ENCODE results near the gene SLC25A10. TPM values are rescaled to one million over a fixed set of nuclear protein-coding genes. Genes with fewer than 3 reads are reported as not detected.

SLC25A10 gene
- total RNA-seq, 4 donors from 2014 or later: 3.4 to 9.3 (median 6.7) TPM

DNA sequence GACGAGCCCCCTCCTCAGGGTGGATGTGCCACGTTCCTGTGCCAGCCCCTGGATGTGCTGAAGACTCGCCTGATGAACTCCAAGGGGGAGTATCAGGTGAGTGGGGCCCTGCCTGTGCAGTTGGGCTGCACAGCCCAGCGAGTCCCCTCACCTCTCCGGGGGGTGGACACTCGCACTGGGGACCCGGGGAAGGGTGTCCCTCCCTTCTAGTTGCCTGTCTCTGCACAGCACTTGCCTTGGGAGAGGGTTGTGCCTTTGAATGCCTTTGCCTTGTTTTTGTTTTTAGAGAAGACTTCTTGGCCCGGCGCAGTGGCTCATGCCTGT, 5.6 kb downstream of the SLC25A10 start:
- Histone ChIP-seq H3K9me3 (no peaks in the 10 kb centered on the region), H3K27me3 (no peaks in the 10 kb centered on the region), H3K4me1 (peaks cover 15 to 16% of the 10 kb centered on the region in 2 donors), H3K36me3 (no peaks in the 10 kb centered on the region), H3K27ac (no peak overlapping the region), H3K4me3 (no peak overlapping the region)
- no peak for DNase-seq
- in situ Hi-C loops (cut with MboI; ENCODE audit: low sequenced_read_pairs in 4 of 4): no loop called here
- intact Hi-C loops (cut with DNase I; ENCODE audit: low total_unique reads): no loop called here
- ATAC-seq: no peak
- TF ChIP-seq, protein P1, sequence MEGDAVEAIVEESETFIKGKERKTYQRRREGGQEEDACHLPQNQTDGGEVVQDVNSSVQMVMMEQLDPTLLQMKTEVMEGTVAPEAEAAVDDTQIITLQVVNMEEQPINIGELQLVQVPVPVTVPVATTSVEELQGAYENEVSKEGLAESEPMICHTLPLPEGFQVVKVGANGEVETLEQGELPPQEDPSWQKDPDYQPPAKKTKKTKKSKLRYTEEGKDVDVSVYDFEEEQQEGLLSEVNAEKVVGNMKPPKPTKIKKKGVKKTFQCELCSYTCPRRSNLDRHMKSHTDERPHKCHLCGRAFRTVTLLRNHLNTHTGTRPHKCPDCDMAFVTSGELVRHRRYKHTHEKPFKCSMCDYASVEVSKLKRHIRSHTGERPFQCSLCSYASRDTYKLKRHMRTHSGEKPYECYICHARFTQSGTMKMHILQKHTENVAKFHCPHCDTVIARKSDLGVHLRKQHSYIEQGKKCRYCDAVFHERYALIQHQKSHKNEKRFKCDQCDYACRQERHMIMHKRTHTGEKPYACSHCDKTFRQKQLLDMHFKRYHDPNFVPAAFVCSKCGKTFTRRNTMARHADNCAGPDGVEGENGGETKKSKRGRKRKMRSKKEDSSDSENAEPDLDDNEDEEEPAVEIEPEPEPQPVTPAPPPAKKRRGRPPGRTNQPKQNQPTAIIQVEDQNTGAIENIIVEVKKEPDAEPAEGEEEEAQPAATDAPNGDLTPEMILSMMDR (IDR thresholded peaks at IDR 0.05 in 4 of 5, conservative IDR thresholded peaks at IDR 0.05 in 1 of 5): no peak
- TF ChIP-seq POLR2A (IDR thresholded peaks at IDR 0.05): no peak

DNA sequence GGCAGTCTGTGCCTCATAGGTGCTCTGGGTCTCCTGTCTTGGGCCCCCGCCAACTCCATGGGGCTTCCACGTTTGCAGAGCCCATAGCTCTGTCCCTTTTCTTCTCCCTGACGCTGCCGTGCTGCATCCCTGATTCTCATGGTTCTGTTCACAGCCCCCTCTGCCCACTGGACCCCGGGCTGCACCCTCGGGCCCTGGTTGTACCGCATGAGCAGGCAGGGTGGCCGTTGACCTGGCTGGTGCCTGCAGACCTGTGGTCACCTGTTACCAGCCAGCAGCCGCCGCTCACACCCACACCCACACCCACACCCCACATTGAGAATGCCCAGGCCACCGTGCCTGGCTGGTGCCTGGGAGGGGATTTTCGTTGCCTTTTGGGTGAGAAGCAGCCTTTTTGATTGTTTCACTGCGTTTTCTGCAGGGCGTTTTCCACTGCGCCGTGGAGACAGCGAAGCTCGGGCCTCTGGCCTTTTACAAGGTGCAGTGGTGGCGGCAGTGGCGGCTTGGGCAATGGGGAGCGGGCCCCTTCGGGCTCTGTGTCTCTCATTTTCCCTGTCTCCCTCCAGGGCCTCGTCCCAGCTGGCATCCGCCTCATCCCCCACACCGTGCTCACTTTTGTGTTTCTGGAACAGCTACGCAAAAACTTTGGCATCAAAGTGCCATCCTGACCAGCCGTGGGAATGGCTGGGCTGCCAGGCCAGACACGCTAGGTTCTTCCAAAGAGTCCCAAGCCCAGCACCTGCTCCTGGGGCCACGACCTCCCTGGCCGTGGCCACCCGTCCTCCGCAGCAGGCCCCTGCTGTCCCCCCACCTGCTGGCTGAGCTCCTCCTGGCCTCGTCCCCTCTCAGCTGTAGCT, 7.6 kb downstream of the SLC25A10 start:
- H3K4me1 ChIP-seq: peaks cover 5 to 18% of the 10 kb centered on the region in 2 donors
- no peaks in the 10 kb centered on the region for H3K9me3 ChIP-seq
- no peaks in the 10 kb centered on the region for H3K27me3 ChIP-seq
- intact Hi-C loops (cut with DNase I; ENCODE audit: low total_unique reads): no loop called here
- DNase-seq (no peak), ATAC-seq (no peak)
- H3K4me3 ChIP-seq: no peak overlapping the region
- H3K27ac ChIP-seq: no peak overlapping the region
- H3K36me3 ChIP-seq: no peaks in the 10 kb centered on the region
- TF ChIP-seq POLR2A (IDR thresholded peaks at IDR 0.05): no peak
- in situ Hi-C loops (cut with MboI; ENCODE audit: low sequenced_read_pairs in 4 of 4): no loop called here

DNA sequence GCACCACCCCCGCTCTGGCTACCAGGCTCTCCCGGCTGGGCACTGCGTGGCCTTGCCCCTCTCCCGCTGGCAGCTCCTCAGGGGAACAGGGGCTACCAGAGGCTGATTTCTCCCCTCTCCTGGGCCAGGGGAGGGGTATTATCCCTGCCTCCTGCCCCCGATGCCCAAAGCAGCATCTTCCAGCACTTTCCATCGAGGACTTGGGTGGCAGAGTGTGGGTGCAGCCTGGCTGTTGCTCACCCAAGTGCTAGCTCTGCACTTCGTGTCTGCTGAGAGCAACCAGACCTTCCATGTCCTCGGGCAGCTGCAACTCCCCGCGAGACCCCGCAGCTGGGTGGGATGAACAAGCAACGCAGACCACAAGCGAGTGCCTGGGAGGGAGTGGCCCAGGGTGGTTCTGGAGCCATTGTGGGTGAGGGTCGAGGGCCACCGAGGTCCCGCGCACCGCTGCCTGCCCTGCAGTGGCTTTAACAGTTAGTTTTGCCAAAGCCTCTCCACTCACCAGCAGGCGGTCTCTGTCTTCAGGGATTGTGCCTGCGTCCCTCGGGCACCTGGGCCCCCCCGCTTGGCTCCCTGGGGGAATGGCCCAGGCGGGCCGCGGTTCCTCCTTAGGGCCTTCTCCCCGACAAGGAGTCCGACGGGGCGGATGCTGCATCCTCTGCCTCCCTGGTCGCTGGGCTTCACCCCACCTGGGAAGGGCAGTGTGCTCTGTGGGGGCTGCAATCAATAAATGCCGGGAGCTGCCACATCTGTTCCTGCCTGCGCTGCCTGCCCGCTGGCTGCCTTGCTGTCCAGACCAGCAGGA, 8.4 kb downstream of the SLC25A10 start:
- TF ChIP-seq POLR2A (IDR thresholded peaks at IDR 0.05): no peak
- TF ChIP-seq, protein P1 (IDR thresholded peaks at IDR 0.05 in 4 of 5, conservative IDR thresholded peaks at IDR 0.05 in 1 of 5): no peak
- H3K36me3 ChIP-seq: no peaks in the 10 kb centered on the region
- H3K4me3 ChIP-seq: no peak overlapping the region
- ATAC-seq (no peak), DNase-seq (no peak)
- peaks cover 5 to 18% of the 10 kb centered on the region in 2 donors for H3K4me1 ChIP-seq
- intact Hi-C loops (cut with DNase I; ENCODE audit: low total_unique reads): no loop called here
- in situ Hi-C loops (cut with MboI; ENCODE audit: low sequenced_read_pairs in 4 of 4): no loop called here
- H3K27me3 ChIP-seq: no peaks in the 10 kb centered on the region
- no peaks in the 10 kb centered on the region for H3K9me3 ChIP-seq
- no peak overlapping the region for H3K27ac ChIP-seq

DNA sequence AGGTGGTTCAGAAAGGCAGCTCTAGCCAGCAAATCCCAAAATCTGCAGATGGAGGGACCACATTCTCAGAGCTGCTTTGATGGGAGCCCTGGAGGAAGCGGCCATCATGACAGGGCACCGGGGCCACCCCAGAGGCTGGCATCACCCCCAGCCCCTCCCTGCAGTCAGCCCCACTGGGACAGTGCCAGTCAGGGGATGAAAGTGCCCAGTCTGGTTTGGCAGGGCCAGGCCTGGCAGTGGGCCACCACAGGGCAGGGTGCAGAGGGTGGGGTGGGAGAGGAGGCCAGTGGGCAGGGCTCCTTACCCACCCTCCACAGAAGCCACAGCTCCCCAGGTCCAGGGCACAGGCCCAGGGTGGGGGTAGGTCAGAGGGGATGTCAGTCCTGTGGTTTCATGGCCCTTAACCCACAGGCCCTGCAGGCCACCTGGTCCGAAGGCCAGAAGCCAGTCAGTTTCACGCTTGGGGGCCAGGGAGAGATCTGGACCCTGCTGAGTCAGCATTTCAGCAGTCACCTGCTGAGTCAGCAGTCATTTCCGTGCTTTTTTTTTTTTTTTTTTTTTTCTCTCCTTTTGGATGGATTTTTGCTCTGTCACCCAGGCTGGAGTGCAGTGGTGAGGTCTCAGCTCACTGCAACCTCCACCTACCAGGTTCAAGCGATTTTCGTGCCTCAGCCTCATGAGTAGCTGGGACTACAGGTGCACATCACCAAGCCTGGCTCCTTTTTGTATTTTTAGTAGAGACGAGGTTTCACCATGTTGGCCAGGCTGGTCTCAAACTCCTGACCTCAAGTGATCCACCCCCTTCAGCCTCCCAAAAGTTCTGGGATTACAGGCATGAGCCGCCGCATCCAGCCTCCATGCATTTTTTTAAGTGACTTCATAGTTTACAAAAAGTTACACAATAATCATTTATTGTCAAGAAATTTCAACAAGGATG, 10.4 kb downstream of the SLC25A10 start:
- H3K4me3 ChIP-seq: no peak overlapping the region
- H3K27ac ChIP-seq: no peak overlapping the region
- H3K9me3 ChIP-seq: no peaks in the 10 kb centered on the region
- H3K4me1 ChIP-seq: peaks cover 5 to 18% of the 10 kb centered on the region in 2 donors
- in situ Hi-C loops (cut with MboI; ENCODE audit: low sequenced_read_pairs in 4 of 4): no loop called here
- TF ChIP-seq, protein P1 (IDR thresholded peaks at IDR 0.05 in 4 of 5, conservative IDR thresholded peaks at IDR 0.05 in 1 of 5): no peak
- TF ChIP-seq POLR2A (IDR thresholded peaks at IDR 0.05): no peak
- no peaks in the 10 kb centered on the region for H3K27me3 ChIP-seq
- ATAC-seq (no peak), DNase-seq (no peak)
- intact Hi-C loops (cut with DNase I; ENCODE audit: low total_unique reads): no loop called here
- H3K36me3 ChIP-seq: no peaks in the 10 kb centered on the region
